ENCODE data around the gene BOC. TPM values are rescaled to one million over a fixed set of nuclear protein-coding genes. Genes with fewer than 3 reads are reported as not detected.

Gene BOC
- total RNA-seq, 2 experiments from 2014 or later = 0.03 TPM; not detected in 1

DNA sequence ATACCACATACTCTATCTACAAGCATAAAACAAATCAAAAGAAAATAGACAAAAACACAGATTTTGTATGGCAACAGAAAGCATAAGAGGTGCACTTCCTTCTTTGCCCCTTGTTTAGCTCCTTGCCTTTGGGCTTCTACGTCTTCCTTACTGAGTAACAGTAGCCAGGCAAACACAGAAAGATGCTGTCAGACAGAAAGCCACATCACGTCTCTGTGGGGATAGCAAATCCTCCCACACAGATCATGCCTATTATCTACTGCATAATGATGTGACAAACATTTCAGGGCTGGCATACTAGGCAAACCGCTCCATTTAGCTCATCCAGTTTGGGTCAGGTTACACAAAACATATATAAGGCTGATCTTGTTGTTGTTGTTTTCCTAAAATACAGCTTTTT lies 92.7 kb downstream of the BOC start:
- no TSS peak for BruUV-seq (replicated peaks)
- H2AFZ ChIP-seq (ENCODE audit: low read length) = no peak overlapping the region
- H3K9me2 ChIP-seq (ENCODE audit: insufficient read depth, low read length) = no peaks in the 10 kb centered on the region; the same call in 1 of the 2 replicates
- POLR2A ChIA-PET = interaction anchor here (1.1 kb wide), 1 partner anchor 231 kb away, joined by 3 read pairs; no protein-coding TSS in a partner anchor
- no peaks in the 10 kb centered on the region for H3K36me3 ChIP-seq (ENCODE audit: insufficient read depth, low read length)
- intact Hi-C loops (cut with micrococcal nuclease; ENCODE audit: unreplicated experiment) = no loop called here
- no peak overlapping the region for H3K4me3 ChIP-seq (ENCODE audit: low read depth, low read length, poor library complexity, severe bottlenecking)
- H3K4me2 ChIP-seq (ENCODE audit: low read length) = no peak overlapping the region
- no peaks in the 10 kb centered on the region for H4K20me1 ChIP-seq (ENCODE audit: insufficient read depth, low read length)
- CTCF ChIA-PET (ENCODE audit: unreplicated experiment) = no interaction called here
- TF ChIP-seq EZH2phosphoT487 (IDR thresholded peaks at IDR 0.05; ENCODE audit: borderline replicate concordance, low read depth, low read length) (no peak), CTCF (conservative IDR thresholded peaks at IDR 0.05; ENCODE audit: low read length) (no peak)
- H3K4me1 ChIP-seq (ENCODE audit: insufficient read depth, low read length, poor library complexity, severe bottlenecking) = no peaks in the 10 kb centered on the region
- no peaks in the 10 kb centered on the region for H3K79me2 ChIP-seq (ENCODE audit: insufficient read depth, low read depth, low read length)
- no peaks in the 10 kb centered on the region for H3K9me3 ChIP-seq (ENCODE audit: low read length)
- H3K27ac ChIP-seq (ENCODE audit: low read depth, low read length, poor library complexity, severe bottlenecking) = no peak overlapping the region
- DNase-seq (ENCODE audit: low spot score) = no peak

DNA sequence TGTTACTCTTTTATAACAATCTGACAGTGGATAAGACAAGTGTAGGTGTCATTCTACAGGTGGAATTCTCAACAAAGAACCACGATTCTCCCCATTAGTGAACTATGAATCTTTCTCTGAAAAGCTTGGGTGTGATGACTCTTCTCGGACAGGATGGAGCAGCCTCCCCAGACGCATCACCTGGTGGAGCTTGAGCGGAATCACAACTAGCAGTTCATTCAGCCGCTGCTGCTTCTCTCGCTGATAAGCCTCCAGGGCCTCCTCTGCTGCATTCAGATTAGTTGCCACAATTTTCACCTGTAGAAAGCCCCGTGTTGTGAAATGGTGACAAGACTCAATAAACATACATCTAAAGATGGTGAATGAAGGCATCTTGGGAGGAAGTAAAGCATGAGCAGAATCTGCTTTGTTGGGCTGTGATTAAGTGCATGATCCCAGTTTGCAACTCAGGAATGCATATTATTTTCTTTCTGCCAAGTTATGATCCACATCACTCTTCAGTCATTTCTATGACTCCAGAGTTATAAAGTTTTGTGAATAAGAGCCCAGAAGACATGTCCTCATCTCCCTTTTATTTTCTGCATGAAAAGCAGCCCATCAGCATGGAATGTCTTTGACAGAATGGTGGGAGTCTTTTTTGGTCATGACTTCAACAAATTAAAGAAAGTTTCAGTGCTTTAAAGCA lies 93.6 kb downstream of the BOC start:
- no peak overlapping the region for H3K4me3 ChIP-seq (ENCODE audit: low read depth, low read length, poor library complexity, severe bottlenecking)
- ChIA-PET CTCF (ENCODE audit: unreplicated experiment) (no interaction called here), POLR2A (no interaction called here)
- no peaks in the 10 kb centered on the region for H4K20me1 ChIP-seq (ENCODE audit: insufficient read depth, low read length)
- no peak for DNase-seq (ENCODE audit: low spot score)
- no TSS peak for BruUV-seq (replicated peaks)
- no peaks in the 10 kb centered on the region for H3K79me2 ChIP-seq (ENCODE audit: insufficient read depth, low read depth, low read length)
- no peak overlapping the region for H3K4me2 ChIP-seq (ENCODE audit: low read length)
- no peaks in the 10 kb centered on the region for H3K4me1 ChIP-seq (ENCODE audit: insufficient read depth, low read length, poor library complexity, severe bottlenecking)
- H3K9me2 ChIP-seq (ENCODE audit: insufficient read depth, low read length) = no peaks in the 10 kb centered on the region; the same call in 1 of the 2 replicates
- no peak overlapping the region for H3K27ac ChIP-seq (ENCODE audit: low read depth, low read length, poor library complexity, severe bottlenecking)
- intact Hi-C loops (cut with micrococcal nuclease; ENCODE audit: unreplicated experiment) = no loop called here
- H3K9me3 ChIP-seq (ENCODE audit: low read length) = no peaks in the 10 kb centered on the region
- TF ChIP-seq EZH2phosphoT487 (IDR thresholded peaks at IDR 0.05; ENCODE audit: borderline replicate concordance, low read depth, low read length) = no peak
- no peak for TF ChIP-seq CTCF (conservative IDR thresholded peaks at IDR 0.05; ENCODE audit: low read length)
- no peak overlapping the region for H2AFZ ChIP-seq (ENCODE audit: low read length)
- H3K36me3 ChIP-seq (ENCODE audit: insufficient read depth, low read length) = no peaks in the 10 kb centered on the region

DNA sequence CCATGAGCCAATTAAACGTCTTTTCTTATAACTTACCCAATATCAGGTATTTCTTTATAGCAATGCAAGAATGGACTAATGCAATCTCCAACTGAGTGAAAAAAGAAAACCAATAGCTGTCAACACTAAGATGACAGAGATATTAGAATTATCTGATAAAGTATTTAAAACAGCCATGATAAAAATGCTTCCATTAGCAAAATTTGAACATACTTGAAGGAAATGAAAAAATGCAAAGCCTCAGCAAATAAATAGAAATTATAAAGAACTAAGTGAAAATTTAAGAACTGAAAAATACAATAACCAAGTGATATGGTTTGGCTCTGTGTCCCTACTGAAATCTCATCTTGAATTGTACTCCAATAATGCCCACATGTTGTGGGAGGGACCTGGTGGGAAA lies 99.6 kb downstream of the BOC start:
- Histone ChIP-seq H3K4me3 (ENCODE audit: low read depth, low read length, poor library complexity, severe bottlenecking) (no peak overlapping the region), H3K9me2 (ENCODE audit: insufficient read depth, low read length) (no peaks in the 10 kb centered on the region), H3K4me2 (ENCODE audit: low read length) (no peak overlapping the region), H2AFZ (ENCODE audit: low read length) (no peak overlapping the region), H3K9me3 (ENCODE audit: low read length) (peaks cover 23% of the 10 kb centered on the region; the same call in 1 of the 2 replicates), H3K79me2 (ENCODE audit: insufficient read depth, low read depth, low read length) (no peaks in the 10 kb centered on the region), H4K20me1 (ENCODE audit: insufficient read depth, low read length) (no peaks in the 10 kb centered on the region), H3K4me1 (ENCODE audit: insufficient read depth, low read length, poor library complexity, severe bottlenecking) (no peaks in the 10 kb centered on the region), H3K36me3 (ENCODE audit: insufficient read depth, low read length) (no peaks in the 10 kb centered on the region), H3K27ac (ENCODE audit: low read depth, low read length, poor library complexity, severe bottlenecking) (no peak overlapping the region)
- intact Hi-C loops (cut with micrococcal nuclease; ENCODE audit: unreplicated experiment) = no loop called here
- BruUV-seq (replicated peaks) = no TSS peak
- ChIA-PET POLR2A (interaction anchor here (0.6 kb wide), 1 partner anchor 69 kb away, joined by 3 read pairs; no protein-coding TSS in a partner anchor), CTCF (ENCODE audit: unreplicated experiment) (no interaction called here)
- TF ChIP-seq CTCF (conservative IDR thresholded peaks at IDR 0.05; ENCODE audit: low read length) = no peak
- TF ChIP-seq EZH2phosphoT487 (IDR thresholded peaks at IDR 0.05; ENCODE audit: borderline replicate concordance, low read depth, low read length) = no peak
- DNase-seq (ENCODE audit: low spot score) = no peak

Measured in OCI-LY7 (cell line).